ENCODE results near the gene PRLR.

Gene PRLR

DNA sequence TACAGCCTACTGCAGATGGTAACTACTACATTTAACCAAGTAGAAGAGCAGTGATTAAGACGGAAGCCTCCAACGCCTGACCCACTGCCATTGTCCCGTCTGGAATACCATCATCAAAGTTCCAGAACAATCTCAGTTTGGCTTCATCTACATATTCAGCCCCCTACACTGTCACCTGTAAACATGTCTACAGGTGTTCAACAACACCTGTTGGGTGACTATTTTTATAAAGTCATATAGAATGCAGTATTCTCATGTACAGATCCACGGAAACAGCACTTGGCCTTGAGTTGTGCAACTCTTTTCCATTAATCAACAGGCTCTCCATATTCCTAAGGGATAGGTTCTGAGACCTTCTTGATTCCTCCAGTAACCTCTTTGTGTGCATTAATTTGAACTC lies 129.3 kb downstream of the PRLR start:
- in situ Hi-C loops (cut with MboI; ENCODE audit: low sequenced_read_pairs), result no loop called here
- DNase-seq (ENCODE audit: low spot score in 2 of 2), result no peak

DNA sequence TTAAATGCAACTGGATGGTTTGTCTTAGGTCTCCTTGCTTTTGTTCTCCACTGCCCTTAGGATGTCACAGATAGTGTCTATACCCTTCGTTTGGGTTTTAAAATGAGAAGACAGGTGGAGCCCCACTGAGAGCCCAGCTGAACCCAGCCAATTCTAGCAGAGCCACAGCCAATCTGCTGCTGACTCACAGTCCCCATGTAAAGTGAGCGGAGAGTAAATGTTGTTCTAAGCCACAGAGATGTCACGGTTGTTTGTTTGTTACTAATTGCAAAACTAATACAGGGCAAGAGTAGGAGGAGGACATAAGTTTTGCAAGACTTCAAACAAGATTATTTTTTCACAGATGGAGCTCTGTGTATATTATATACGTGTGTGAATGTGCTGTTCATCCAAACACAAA lies 132.1 kb downstream of the PRLR start:
- Histone ChIP-seq H3K4me3 (no peak overlapping the region), H3K9me3 (no peaks in the 10 kb centered on the region), H3K36me3 (replicated peaks) (no peaks in the 10 kb centered on the region), H3K4me1 (no peaks in the 10 kb centered on the region), H3K27me3 (ENCODE audit: low read depth) (no peaks in the 10 kb centered on the region)
- in situ Hi-C loops (cut with MboI; ENCODE audit: low sequenced_read_pairs), result loop anchor here (10.0 kb wide), 1 partner anchor 827 kb away; no protein-coding TSS in a partner anchor
- no peak for DNase-seq (ENCODE audit: low spot score in 2 of 2)

More for the DNA sequence above, 129.3 kb downstream of the PRLR start:
- Histone ChIP-seq H3K27me3 (ENCODE audit: low read depth) (no peaks in the 10 kb centered on the region), H3K36me3 (replicated peaks) (no peaks in the 10 kb centered on the region), H3K4me1 (no peaks in the 10 kb centered on the region), H3K9me3 (no peaks in the 10 kb centered on the region), H3K4me3 (no peak overlapping the region)

DNA sequence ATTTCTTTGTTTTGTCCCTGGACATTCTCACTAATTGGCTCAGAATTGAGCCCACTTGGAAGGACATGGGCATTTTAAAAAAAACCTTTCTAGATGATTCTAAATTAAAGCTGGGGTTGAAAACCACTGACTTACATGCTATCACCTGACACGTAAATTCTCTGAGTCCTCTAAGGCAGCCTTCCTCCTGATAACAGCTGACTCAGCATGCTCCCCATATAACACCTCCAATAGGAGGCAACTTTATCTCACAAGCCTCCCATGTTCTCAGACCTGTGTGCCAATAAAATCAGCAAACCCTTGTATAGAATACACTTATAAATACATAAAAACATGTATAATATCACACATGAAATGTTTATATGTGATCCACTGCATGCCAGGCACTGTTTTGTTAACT lies 133.4 kb downstream of the PRLR start:
- no peak for DNase-seq (ENCODE audit: low spot score in 2 of 2)
- Histone ChIP-seq H3K4me1 (no peaks in the 10 kb centered on the region), H3K4me3 (no peak overlapping the region), H3K9me3 (no peaks in the 10 kb centered on the region), H3K36me3 (replicated peaks) (no peaks in the 10 kb centered on the region), H3K27me3 (ENCODE audit: low read depth) (no peaks in the 10 kb centered on the region)
- in situ Hi-C loops (cut with MboI; ENCODE audit: low sequenced_read_pairs), result loop anchor here (10.0 kb wide), 1 partner anchor 828 kb away; no protein-coding TSS in a partner anchor

DNA sequence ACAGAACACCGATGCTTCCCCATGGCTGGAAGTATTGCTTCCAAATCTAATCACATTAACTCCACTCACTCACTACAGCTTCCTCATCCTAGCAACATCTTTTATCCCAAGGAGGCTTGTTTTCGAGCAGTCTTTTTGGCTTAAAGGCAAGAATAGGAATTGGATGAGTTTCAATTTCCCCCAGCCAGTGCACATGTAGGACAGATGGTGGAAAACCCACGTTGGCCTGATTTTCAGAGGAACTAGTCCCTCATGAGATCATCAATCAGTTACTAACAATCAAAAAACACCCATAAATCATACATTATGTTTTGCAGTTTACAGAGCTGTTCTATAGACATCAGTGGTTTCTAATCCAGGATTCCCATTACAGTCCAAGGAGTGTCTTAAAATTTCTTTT lies 134.1 kb downstream of the PRLR start:
- Histone ChIP-seq H3K4me1 (no peaks in the 10 kb centered on the region), H3K9me3 (no peaks in the 10 kb centered on the region), H3K27me3 (ENCODE audit: low read depth) (no peaks in the 10 kb centered on the region), H3K36me3 (replicated peaks) (no peaks in the 10 kb centered on the region), H3K4me3 (no peak overlapping the region)
- no peak for DNase-seq (ENCODE audit: low spot score in 2 of 2)
- in situ Hi-C loops (cut with MboI; ENCODE audit: low sequenced_read_pairs), result loop anchor here (10.0 kb wide), 1 partner anchor 829 kb away; no protein-coding TSS in a partner anchor

DNA sequence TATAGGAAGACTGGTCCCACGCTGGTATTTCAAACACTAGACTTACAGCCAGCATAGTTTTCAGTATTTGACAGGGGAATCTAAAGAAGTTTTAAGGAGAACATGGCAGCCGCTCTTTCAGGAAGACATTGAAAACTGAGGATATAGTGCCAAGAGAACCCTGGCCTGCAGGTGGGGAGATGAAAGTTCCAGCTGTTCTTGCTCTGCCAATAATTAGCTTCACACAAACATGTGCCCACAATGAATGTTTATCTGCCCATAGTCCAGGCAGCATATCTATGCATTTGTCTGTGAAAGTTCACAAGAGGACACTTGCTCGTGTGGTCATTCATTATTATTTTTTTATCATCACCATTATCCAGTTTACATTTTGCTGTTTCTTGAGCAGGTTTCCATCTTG lies 134.9 kb downstream of the PRLR start:
- no peaks in the 10 kb centered on the region for H3K9me3 ChIP-seq
- no peak for DNase-seq (ENCODE audit: low spot score in 2 of 2)
- H3K27me3 ChIP-seq (ENCODE audit: low read depth), result no peaks in the 10 kb centered on the region
- H3K4me1 ChIP-seq, result no peaks in the 10 kb centered on the region
- H3K4me3 ChIP-seq, result no peak overlapping the region
- in situ Hi-C loops (cut with MboI; ENCODE audit: low sequenced_read_pairs), result loop anchor here (10.0 kb wide), 1 partner anchor 829 kb away; no protein-coding TSS in a partner anchor
- H3K36me3 ChIP-seq (replicated peaks), result no peaks in the 10 kb centered on the region

DNA sequence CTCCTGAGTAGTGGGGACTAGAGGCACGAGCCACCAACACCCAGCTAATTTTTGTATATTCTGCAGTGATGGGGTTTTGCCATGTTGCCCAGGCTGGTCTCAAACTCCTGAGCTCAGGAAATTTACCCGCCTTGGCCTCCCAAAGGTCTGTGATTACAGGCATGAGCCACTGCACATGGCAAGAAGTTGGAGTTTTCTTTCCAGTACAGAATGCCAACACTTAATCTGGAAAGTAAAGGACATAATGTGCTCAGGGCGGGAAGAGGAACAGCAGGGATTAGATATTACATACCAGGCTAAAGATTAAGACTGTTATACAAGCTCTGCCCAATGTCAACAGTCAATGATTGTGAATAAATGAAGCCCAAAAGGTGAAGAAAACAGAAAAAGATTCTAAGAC lies 135.3 kb downstream of the PRLR start:
- H3K4me3 ChIP-seq, result no peak overlapping the region
- H3K9me3 ChIP-seq, result no peaks in the 10 kb centered on the region
- in situ Hi-C loops (cut with MboI; ENCODE audit: low sequenced_read_pairs), result loop anchor here (10.0 kb wide), 1 partner anchor 830 kb away; no protein-coding TSS in a partner anchor
- DNase-seq (ENCODE audit: low spot score in 2 of 2), result no peak
- H3K27me3 ChIP-seq (ENCODE audit: low read depth), result no peaks in the 10 kb centered on the region
- H3K4me1 ChIP-seq, result no peaks in the 10 kb centered on the region
- no peaks in the 10 kb centered on the region for H3K36me3 ChIP-seq (replicated peaks)

DNA sequence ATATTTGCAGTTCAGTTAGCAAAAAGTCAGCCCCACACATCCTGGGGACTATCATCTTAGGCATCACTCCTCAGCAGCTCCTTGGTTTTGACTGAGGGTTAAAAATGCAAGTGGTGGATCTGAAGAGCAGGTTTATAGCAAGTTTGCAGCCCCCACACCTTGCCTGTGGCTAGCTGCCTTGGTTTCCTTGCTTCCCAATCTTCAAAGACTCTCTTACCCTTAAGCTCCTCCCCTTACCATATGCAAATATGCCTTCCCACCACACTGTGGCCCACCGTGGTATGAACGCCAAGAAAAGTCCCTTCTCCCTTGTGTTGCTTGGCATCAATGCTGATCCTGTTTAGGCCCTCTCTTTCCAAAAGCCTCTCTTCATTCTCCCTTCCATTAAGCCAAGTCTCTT lies 137.6 kb downstream of the PRLR start:
- Histone ChIP-seq H3K27me3 (ENCODE audit: low read depth) (no peaks in the 10 kb centered on the region), H3K9me3 (no peaks in the 10 kb centered on the region), H3K4me1 (no peaks in the 10 kb centered on the region), H3K36me3 (replicated peaks) (no peaks in the 10 kb centered on the region), H3K4me3 (no peak overlapping the region)
- in situ Hi-C loops (cut with MboI; ENCODE audit: low sequenced_read_pairs), result loop anchor here (10.0 kb wide), 1 partner anchor 832 kb away; no protein-coding TSS in a partner anchor
- DNase-seq (ENCODE audit: low spot score in 2 of 2), result no peak

DNA sequence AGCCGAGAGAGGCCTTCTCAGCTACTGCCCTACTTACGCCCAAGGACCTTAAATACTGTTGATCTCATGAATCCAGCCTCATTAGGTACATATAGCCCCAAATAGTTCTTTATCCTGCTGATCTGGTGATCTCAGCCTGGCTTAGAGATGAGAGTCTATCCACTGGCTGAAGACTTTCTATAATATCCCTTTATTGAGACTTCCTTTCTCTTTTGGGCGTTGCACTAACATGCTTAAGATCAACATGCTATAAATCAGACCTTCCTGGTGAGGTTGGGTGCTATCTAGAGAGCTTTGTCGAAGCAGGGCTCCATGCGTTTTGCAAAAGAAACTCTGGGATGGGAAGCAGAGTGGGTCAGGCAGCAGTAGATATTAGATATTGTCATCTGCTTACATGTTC lies 138.6 kb downstream of the PRLR start:
- no peak overlapping the region for H3K4me3 ChIP-seq
- no peaks in the 10 kb centered on the region for H3K36me3 ChIP-seq (replicated peaks)
- no peak for DNase-seq (ENCODE audit: low spot score in 2 of 2)
- no peaks in the 10 kb centered on the region for H3K27me3 ChIP-seq (ENCODE audit: low read depth)
- in situ Hi-C loops (cut with MboI; ENCODE audit: low sequenced_read_pairs), result loop anchor here (10.0 kb wide), 1 partner anchor 833 kb away; no protein-coding TSS in a partner anchor
- no peaks in the 10 kb centered on the region for H3K4me1 ChIP-seq
- H3K9me3 ChIP-seq, result no peaks in the 10 kb centered on the region

DNA sequence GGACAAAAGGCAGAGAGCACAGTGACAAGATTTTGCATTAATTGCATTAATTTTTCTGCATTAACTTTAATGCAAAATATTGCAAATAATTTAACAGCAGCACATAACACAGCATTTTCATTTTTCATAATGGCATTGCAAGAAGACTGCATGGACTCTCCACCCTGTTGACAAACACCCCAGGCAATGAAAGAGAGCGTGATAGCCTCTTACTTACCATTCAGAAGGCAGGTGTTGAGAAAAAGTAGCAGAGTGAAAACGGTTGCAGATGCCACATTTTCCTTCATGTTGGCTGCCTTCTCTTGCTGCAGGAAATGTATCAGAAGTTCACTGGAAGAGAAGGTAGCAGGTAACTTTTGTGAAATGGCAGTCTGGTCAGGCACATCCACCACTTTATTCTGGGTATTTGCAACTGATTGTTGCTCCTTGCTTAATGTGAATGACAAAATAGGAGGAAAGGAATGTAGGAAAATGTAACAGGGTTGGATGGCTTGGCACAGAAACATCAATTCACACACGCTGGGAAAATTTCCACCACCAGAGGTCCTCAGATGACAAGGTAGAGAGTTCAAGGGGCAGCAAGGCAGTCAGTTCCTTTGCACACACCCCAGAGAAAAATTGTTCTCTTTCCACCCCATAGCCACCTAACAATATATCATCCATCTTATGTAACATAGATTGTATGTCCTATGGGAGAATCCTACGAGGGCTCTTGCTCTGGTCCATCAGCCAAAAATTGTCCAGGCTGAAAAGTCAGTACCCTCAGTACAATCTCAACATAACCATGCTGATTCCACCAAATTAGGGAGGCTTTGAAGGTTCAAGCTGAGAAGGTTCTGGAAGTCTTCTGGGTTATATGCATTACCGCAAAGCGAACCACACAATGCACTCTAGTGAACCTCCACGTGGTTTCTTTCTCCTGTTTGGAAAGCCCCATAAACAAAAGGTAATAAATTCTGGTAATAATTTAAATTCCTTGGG lies 140.7 kb downstream of the PRLR start:
- Histone ChIP-seq H3K4me1 (no peaks in the 10 kb centered on the region), H3K4me3 (no peak overlapping the region), H3K27me3 (ENCODE audit: low read depth) (no peaks in the 10 kb centered on the region), H3K36me3 (replicated peaks) (no peaks in the 10 kb centered on the region), H3K9me3 (no peaks in the 10 kb centered on the region)
- in situ Hi-C loops (cut with MboI; ENCODE audit: low sequenced_read_pairs), result loop anchor here (10.0 kb wide), 1 partner anchor 835 kb away; no protein-coding TSS in a partner anchor
- peak; percentile 60 to 82 for DNase-seq (ENCODE audit: low spot score in 2 of 2)

DNA sequence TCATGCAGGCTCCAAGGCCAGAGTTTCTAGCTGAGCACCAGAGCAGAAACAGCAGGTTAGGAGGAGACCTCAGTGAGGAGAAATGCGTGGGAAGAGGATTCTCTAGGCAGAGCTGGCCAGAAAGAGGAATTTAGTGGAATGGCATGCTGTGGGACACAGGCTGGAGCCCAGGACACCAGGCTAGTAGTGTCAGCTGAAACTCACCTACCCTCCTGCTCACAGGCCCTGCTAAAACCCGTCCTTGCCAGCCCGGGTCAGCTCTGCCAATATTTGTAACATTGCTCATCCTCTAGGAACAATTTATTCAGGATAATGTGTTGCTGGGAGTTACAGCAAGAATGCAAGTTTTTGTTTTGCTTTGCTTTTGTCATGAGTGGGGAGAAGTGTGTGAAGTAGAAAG lies 142.3 kb downstream of the PRLR start:
- in situ Hi-C loops (cut with MboI; ENCODE audit: low sequenced_read_pairs), result no loop called here
- DNase-seq (ENCODE audit: low spot score in 2 of 2), result no peak
- Histone ChIP-seq H3K9me3 (no peaks in the 10 kb centered on the region), H3K36me3 (replicated peaks) (no peaks in the 10 kb centered on the region), H3K4me3 (no peak overlapping the region), H3K27me3 (ENCODE audit: low read depth) (no peaks in the 10 kb centered on the region), H3K4me1 (no peaks in the 10 kb centered on the region)

DNA sequence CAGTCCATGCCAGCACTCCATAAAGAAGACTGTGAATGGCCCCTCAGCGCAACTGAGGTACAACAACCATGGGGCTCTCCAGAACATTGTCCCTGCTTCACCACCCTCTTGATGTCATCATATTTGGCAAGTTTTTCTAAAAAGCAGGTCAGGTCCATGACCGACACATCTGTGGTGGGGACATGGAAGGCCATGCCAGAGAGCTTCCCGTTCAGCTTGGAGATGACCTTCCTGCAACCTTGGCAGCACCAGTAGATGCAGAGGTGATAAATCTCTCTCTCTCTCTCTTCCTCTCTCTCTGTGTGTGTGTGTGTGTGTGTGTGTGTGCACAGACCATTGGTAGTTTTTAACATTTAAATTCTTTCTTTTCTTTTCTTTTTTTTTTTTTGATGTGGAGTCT lies 147.1 kb downstream of the PRLR start:
- Histone ChIP-seq H3K9me3 (no peaks in the 10 kb centered on the region), H3K4me3 (no peak overlapping the region), H3K36me3 (replicated peaks) (no peaks in the 10 kb centered on the region), H3K27me3 (ENCODE audit: low read depth) (no peaks in the 10 kb centered on the region), H3K4me1 (no peaks in the 10 kb centered on the region)
- in situ Hi-C loops (cut with MboI; ENCODE audit: low sequenced_read_pairs), result no loop called here
- DNase-seq (ENCODE audit: low spot score in 2 of 2), result no peak

DNA sequence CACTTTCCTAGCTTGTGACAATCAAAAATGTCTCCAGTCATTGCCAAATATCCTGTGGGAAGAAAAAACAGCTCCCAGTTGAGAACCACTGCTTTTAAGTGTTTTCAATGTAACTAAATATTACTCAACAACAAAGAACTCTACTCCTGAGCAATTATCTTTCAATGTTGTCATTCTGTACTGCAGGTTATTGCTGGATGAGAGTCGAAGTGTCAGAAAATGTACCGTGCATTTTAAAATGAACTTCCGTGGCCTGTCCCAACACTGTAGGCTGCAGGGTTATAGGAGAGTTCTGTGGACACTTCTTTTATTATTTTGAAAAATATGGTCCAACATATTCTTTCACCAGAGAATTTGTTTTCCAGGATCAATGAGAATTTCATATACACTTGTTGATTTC lies 147.8 kb downstream of the PRLR start:
- Histone ChIP-seq H3K36me3 (replicated peaks) (no peaks in the 10 kb centered on the region), H3K4me3 (no peak overlapping the region), H3K4me1 (no peaks in the 10 kb centered on the region), H3K9me3 (no peaks in the 10 kb centered on the region), H3K27me3 (ENCODE audit: low read depth) (no peaks in the 10 kb centered on the region)
- no peak for DNase-seq (ENCODE audit: low spot score in 2 of 2)
- in situ Hi-C loops (cut with MboI; ENCODE audit: low sequenced_read_pairs), result no loop called here

DNA sequence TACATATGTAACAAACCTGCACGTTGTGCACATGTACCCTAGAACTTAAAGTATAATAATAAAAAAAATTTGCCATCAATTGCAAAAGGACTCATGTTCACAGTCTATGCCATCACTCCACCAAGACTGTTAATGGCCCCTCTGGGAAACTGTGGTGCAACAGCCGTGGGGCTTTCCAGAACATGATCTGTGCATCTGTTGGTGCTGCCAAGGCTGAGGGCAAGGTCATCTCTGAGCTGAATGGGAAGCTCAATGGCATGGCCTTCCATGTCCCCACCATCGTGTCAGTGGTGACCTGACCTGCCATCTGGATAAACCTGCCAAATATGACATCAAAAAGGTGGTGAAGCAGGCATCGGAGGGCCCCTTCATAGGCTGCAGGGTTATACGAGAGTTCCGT lies 149.2 kb downstream of the PRLR start:
- no peaks in the 10 kb centered on the region for H3K27me3 ChIP-seq (ENCODE audit: low read depth)
- H3K9me3 ChIP-seq, result no peaks in the 10 kb centered on the region
- no peaks in the 10 kb centered on the region for H3K4me1 ChIP-seq
- no peaks in the 10 kb centered on the region for H3K36me3 ChIP-seq (replicated peaks)
- no peak overlapping the region for H3K4me3 ChIP-seq
- DNase-seq (ENCODE audit: low spot score in 2 of 2), result no peak
- in situ Hi-C loops (cut with MboI; ENCODE audit: low sequenced_read_pairs), result no loop called here

DNA sequence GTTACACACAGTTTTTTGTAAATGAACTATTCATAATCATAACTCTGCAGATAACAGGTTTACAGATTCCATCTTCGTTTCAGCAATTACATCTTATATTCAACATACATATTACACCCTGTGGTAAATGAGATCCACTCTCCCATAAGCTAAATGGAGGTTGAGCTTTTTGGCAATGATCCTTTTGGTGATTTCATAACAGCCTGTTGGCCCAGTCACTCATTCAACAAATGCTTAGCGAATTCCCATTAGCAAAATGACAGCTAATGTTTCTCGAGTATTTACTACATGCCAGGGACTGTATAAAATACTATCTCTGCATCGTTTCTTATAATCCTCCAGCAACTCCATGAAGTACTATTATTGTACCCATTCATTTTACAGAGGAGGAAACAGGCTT lies 157.1 kb downstream of the PRLR start:
- H3K36me3 ChIP-seq (replicated peaks), result no peaks in the 10 kb centered on the region
- H3K9me3 ChIP-seq, result no peaks in the 10 kb centered on the region; the same call in 1 of the 2 replicates
- in situ Hi-C loops (cut with MboI; ENCODE audit: low sequenced_read_pairs), result no loop called here
- no peak overlapping the region for H3K4me3 ChIP-seq
- no peaks in the 10 kb centered on the region for H3K4me1 ChIP-seq
- H3K27me3 ChIP-seq (ENCODE audit: low read depth), result no peaks in the 10 kb centered on the region
- DNase-seq (ENCODE audit: low spot score in 2 of 2), result no peak
